HG03135 (cell line): Measurements from ENCODE around the gene MCTP1.
A peak's percentile ranks its signal among the peaks of the same experiment; 100 is the strongest.

Experiments
- ATAC-seq: cut with Tn5 transposase; IDR thresholded peaks from one replicate; pipeline ENCODE4 v1.9.1; 2021; ENCODE audit warnings: mild to moderate bottlenecking, moderate library complexity; ENCODE audit not compliant: unreplicated experiment

The MCTP1 gene

DNA sequence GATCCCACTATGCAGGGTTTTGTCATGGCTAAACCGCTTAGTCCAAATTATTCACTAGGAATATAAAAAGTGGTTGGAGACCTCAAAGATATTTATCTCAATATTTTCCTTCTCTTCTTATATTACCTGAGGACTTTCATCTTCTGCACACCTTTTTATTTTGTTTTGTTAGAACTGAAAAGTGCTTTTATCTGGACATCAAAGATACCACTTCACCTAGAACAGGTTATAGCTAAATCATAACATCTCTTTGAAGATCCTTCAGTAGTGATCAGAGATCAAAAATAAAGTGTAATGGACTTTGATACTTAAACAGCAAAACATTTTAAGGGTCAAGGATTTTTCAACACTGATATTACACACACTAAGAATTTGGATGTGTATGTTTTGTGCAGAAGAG is 160.2 kb downstream of the MCTP1 start:
- ATAC-seq: no peak

DNA sequence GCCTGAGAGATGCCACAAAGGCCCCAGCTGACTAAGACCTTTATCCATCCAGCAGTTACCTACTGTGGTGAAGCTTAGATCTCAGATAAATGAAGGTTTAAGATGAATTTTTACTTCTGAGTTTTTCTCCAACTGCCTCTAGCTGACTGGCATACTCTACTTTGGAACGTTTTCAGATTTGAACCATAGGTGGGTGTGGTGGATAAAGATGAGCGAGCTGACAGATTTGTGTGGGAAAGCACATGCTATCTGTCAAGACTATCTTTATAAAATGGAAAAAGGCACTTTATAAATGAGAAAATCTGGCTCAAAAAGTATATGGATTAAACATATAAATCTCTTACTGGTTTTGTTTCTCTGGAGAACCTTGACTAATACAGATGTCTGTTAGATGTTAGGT is 160.8 kb downstream of the MCTP1 start:
- ATAC-seq: no peak

DNA sequence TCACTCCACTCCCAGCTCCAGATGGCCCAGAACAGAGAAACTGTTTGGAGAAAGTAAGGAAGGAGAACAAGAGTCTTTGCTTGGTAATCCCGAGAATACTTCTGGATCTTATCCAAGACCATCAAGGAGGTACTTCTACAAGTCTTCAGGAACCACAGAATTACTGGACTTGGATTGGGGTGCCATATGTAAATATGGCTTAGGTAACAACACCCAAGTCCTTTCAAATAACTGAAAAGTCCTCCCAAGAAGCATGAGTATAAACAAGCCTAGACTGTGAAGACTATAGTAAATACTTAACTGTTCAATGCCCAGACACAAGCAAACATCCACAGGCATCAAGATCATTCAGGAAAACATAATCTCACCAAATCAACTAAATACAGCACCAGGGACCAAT is 170.0 kb downstream of the MCTP1 start:
- no peak for ATAC-seq

DNA sequence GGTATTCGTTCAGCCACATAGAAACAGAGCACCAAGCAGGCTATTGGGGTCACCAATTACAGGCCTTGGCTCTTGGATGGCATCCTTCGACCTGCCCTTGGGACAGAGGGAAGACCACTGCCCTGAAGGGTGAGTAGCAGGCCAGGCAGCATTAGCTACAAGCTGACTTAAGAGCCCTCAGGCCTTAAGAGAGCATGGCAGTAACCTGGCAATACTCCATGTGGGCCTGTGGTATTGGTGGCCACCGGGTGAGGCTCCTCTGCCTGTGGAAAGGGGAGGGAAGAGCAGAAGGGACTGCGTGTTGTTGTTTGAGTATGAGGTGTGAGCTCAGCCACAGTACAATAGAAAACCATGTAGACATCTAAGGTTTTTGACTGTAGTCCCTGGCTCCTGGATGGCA is 170.6 kb downstream of the MCTP1 start:
- no peak for ATAC-seq

DNA sequence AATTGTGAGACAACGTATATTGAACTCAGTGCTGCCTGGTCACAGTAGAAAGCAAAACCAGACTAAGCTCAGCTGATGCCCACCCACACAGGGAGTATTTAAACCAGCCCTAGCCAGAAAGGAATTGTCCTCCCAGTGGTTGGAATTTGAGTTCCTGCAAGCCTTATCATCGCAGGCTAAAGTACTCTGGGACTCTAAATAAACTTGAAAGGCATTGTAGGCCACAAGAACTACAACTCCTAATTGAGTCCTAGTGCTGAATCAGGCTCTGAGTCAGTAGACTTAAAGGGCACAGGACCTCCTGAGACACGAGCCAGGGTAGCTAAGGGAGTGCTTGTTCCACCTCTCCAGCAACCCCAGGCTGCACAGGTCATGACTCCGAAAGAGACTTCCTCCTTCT is 171.4 kb downstream of the MCTP1 start:
- ATAC-seq: no peak

DNA sequence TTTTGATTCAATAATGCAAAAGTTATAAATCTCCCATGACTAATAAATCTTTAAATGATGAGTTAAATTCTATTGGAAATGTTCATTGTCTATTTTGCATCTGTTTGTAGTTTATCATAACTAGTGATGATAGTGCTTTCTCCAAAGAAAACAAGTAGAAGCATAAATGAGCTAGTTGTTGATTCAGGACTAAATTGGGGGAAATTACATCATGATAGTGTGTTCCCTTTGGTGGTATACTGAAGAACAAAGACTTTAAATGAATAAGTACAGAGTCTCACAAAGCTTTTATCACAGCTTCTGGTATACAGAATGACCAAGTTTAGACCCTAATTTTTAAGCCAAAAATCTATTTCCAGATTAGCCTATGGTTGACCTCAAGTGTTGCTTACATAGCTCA is 173.8 kb downstream of the MCTP1 start:
- ATAC-seq: no peak

DNA sequence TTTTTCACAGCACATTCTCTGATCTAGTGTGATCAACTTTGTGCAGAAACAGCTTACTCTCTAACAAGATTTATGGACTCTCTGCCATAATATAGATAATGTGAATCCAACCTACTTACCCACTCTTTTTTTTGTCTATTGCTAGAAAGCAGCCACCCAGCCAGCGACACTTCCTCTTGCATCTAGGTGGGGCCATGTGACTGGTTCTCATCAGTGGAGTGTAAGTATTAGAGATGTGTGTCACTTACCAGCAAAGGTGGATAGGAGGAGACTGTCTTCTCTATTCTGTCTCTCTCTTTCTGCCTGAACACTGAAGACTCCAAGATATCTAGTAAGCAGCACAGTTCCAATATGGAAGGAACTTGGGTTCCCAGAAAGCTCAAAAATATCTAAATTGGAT is 174.8 kb downstream of the MCTP1 start:
- no peak for ATAC-seq

DNA sequence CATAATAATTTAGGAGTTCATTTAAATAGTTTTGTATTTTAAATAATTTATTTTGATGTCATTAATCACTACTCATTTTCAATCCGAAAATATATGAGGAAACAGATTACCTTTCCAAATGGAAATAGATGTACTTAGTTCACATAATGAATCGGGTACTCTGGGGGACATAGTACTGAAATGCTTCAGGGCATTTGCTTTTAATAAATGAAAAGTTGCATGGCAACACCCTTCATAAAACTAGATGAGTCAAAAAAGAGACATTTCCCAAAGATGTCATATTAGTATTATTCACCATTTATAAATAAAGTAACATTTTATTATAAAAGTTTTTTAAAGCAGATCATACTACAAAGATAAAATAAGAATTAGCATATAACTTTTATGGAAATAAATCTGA is 177.8 kb downstream of the MCTP1 start:
- no peak for ATAC-seq

DNA sequence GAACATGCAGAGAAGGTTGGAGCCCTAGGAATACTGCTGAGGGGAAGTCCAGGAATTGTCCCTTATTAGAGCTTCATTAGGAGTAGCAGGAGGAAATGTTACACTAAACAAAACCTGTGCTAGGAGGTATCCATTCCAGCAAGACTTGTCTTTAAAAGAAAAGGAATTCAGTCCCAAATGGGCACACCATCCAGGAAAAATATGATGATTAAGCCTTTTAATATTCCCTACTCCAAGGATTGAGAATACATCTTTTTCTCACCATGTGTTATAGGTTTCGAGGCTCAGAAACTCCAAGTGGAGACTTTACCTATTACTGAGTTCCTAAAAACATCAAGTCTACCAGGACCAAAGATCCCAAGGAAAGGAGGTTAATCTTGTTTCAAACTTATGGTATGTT is 179.3 kb downstream of the MCTP1 start:
- ATAC-seq: no peak

DNA sequence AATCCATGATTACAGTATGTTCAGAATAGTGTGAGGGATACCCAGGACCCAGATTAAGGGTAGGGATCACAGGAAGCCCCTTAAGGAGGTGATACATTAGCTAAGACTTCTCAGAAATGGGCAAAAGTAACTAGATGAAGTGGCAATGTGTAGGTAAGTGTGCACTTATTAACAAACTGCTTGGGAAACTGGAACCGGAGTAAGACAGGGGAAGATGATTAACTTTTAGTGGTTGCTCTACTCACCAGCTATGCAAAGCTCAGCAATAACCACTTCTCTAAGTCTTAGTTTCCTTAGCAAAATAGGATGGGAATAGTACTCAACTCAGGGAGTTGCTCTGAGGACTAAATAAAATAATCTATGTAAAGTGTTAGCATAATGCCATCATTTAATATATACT is 182.2 kb downstream of the MCTP1 start:
- peak; percentile 99 for ATAC-seq

DNA sequence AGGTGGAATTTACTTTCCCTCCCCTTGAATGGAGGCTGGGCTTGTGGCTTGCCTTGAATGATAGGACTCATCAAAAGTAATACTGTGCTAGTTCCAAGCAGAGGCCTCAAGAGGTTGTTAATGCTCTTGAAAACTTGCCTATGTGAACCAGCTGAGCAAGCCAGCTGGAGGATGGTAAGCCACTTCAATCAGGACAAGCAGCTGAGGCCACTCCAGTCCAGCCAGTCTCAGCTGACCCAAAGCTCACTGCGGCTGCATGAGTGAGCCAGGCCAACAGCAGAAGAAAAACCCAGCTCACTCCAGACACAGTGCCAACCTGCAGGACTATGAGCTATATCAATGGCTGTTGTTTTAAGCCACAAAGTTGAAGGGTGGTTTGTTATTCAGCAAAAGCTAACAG is 182.8 kb downstream of the MCTP1 start:
- ATAC-seq: peak; percentile 28

DNA sequence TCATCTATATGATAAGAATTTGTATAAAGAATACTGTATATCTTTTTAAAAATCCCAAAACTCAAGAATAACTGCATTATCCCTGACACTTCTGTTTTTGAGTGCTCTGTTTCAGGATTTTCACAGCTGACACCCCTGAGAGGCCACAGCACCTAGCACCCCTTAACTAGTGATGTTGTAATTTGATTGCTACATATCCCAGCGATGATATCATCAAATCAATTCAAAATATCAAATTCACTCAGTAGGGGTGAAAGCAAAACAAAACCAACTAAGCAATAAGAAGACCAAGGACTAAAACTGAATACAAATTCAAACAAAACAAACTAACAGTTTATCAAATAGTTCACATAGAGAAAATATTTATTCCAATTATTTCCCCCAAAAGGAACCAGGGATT is 184.3 kb downstream of the MCTP1 start:
- ATAC-seq: no peak

DNA sequence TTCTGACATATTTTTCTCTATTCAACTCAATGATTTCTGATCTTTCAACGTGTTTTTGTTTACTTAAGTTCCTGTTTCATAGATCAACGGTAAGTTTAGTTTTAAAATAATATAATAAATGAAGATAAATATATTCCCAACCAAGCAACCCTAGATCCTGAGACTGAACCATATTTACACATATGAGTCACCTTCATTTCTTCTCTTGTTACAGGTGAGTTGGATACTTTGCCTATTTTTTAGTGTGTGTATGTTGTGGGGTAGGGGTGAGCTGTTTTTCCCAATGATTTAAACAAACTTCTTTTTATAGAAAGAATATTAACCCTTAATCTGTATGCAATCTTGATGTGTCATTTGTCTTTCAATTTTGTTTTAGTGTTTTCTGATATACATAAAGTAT is 186.9 kb downstream of the MCTP1 start:
- no peak for ATAC-seq

DNA sequence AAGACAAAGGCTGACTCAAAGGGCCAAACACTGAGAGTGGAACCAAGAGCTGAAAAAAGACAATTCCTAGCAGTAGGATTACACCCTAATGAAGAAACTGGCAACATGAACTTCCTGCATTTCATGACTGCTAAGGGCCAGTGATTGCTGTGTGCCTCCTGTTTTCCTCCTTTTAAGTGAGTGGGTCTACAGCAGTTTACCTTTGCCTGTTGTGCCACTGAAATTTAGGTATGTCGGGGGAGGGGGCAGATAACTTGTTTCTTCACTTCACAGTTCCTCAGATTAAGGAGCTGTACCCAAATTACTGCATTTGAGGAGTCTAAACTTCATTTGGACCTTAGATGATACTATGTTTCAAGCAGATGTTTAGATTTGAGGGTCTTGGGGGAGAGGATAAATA is 191.7 kb downstream of the MCTP1 start:
- ATAC-seq: no peak

DNA sequence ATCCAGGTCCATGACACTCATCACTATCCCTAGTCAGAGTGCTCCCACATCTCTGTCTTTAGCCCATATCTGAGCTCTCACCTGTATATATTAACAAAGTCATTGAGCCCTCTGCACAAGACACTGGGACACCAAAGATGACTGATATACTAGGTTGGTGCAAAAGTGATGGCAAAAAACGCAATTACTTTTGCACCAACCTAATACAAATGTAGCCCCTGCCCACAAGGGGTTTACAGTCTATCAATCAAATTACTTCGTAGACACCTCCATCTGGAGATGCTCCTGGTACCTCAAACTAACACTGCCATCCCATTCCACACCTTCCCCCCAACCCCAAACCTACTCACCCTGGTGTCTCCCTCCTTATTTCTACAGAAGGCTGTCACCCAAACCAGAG is 194.1 kb downstream of the MCTP1 start:
- no peak for ATAC-seq

DNA sequence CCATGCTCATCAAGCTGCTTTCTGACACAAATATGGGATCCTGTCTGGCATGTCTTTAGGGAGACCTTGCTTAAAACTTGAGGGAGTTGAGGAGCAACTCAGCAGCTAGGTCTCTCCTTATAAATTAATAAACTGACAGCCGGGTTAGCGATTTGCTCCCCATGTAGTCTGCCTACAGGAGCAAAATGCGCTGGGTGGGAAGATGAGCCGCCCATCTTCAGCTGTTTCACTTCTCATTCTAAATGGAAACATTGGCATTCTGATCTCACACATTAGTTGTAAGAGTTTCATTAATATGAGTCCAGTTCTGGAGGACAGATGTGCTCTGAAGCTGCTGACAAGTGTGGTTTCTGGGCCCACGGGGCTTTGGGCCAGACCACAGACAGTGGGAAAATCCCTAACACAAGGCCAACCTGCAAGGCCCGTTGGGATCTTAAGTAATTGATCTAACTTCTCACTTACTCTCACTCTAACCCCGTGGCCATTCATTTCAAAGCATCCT is 197.0 kb downstream of the MCTP1 start:
- peak; percentile 74 for ATAC-seq

DNA sequence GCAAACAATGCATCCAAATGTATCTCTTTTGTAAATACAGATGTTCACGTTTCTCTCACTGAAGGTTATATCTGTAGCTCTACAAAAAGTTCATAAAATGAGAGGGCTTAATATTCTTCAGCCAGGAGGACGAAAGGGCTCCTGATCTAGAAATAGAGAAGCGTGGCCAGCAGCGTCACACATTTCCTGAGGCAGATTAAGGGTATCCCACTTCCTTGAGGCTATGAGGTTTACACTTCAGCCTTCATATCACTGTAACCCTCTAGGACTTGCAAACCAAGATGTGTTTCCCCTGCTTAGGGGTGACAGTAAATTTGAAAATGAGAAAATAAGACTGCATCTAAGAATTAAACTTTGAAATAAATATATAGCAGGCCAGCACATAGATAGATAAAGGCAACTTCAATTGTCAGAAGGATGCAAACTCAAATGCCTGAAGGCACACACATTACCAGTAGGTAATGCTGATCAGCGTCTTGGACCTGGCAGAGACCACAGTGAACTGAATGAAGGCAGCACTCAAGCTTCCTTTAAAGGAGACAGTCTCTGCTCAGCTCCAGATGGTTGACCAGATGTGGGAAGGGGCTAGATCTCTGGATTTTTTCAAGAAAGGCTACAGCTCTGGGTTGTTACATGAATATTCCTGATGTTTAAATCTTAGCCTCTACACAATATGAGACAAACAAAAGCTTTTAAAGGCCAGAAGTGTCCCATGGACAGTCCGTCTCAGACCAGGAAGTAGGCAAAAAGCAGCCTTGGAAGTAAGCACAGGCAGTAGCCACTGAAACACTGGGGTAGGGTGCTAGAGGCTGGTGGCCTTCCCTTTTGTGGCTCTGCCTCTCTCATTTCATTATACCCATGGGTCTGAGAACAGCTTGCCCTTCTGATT is 197.7 kb downstream of the MCTP1 start:
- ATAC-seq: peak; percentile 44

DNA sequence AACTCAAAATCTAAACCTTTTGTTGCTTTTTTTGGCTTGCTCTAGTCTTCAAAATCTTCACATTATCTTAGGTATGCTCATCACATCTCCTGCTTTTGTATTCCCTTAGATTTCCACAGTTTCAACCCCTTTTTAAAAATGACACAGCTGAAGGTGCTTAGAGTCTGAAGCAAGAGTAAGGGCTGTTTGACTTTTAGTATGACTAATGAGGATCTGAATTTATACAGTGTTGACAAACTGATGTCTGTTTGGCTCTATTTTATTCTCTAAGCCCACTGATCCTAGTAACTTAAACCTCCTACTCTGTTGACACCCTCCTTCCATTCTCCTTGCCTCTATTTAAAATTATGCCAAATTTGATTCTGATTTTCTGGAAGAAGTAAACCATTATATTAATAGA is 200.1 kb downstream of the MCTP1 start:
- ATAC-seq: no peak

DNA sequence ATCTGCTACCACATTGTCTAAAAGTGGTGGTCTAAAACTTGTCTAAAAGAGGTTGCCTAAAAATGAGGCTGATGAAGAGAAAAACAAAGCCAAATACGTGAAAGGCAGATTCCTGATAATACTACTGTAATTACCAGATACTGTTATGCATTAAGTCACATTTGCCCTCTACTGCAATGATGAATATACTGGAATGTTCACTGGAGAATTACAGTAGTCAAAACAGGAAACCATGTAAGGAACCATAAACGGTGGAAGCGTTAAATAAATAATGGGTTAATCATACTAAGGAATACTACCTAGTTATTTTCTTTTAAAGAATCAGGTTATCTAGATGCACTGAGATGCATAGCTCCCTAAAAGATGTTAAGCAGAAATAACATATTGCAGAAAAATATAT is 201.3 kb downstream of the MCTP1 start:
- no peak for ATAC-seq

DNA sequence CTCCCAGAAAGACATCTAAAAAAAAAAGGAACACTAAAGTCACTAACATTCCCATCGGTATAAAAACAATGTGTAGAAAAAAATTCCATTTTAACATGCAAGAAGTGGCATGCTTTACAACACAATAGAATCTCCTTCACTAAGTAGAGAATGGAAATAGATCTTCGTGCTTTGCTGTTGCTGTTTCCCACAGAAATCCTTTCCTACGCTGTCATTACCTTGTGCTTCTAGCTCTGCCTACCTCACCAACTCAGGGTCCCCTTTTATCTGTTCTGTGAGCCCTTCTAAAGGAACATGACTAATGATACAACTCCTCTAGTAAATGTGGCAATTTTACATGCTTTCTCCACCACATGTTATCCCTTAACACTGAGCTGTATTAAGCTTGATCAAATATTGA is 202.9 kb downstream of the MCTP1 start:
- peak; percentile 24 for ATAC-seq

DNA sequence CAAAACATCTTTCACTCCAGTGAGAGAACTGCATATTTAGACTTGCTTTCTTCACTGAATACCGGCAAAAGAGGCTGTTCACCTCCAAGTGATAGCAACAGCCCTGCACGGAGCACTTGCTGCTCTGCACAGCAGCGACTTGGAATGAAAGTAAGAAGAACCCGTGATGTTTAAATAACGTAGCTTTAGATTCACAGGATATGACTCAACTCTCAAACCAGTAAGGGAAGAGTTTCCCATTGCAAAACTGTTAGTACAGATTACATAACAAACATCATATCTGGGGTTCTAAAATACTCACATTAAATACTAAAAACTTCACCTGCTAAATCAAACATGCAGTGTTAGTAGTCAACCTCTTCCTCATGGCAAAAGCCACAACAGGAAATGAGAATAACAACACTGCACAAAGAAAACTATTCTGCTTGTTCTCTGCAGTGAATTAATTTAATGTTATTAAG is 203.4 kb downstream of the MCTP1 start:
- peak; percentile 88 for ATAC-seq

DNA sequence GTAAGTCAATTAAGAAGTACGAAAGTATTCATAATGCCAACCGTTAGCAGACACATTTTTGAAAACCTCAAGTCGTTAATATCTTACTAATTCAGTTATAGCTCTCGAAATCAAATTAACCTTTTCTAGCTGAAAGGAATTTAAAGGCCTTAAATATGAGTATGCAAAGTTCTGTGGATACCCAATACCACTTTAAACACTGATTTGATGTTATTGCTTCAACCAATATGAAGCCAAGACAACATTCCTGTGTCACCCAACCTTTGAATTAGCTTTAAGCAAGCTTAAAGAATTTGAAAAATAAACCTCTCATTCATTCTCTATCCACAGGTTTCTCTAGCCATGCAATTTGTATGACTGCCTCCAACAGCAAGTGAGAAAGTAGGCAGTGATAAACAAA is 204.5 kb downstream of the MCTP1 start:
- no peak for ATAC-seq

DNA sequence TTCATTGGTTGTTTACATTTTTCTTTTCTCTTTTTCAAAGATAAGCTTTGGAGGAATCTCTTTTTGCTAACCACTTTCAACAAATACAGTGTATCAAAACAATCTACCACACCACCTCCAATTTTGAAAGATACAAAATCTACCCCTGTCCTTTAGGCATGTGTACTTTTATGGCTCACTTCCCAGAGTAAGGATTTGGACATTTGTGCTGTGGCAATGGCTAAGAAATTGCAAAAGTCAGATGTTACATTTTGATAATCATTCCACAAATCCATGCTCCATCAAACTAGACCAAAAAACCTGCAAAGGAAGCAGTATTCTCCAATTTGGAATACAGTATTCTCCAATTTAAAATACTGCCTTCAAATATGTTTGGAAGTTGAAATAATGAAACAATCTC is 204.9 kb downstream of the MCTP1 start:
- no peak for ATAC-seq
